Upper lobe of left lung (tissue), 6 donors: ENCODE measurements around the gene RBKS. TPM values are rescaled to one million over a fixed set of nuclear protein-coding genes. Genes with fewer than 3 reads are reported as not detected.
A peak's percentile ranks its signal among the peaks of the same experiment; 100 is the strongest.

Experiments used
- ATAC-seq, 2 donors: fragments of 200-7000 bp; cut with Tn5 transposase; one replicate each; pipeline ENCODE4 v1.9.1; 2022; ENCODE audit warnings: mild to moderate bottlenecking in 2 of 2, moderate library complexity in 2 of 2; ENCODE audit not compliant: low FRiP score in 2 of 2
- DNase-seq, 2 donors: peaks; one replicate each; pipeline ENCODE4 v3.0.0-alpha.2; 2019 to 2020
- H3K27ac ChIP-seq, 4 donors: fragments of 200-600 bp; sonication (generic); one replicate each; pipeline ENCODE4 v1.5.1; 2016 to 2019
- H3K27me3 ChIP-seq, 4 donors: fragments of 200-600 bp; sonication (generic); one replicate each; pipeline ENCODE4 v1.5.1; 2017 to 2019
- H3K36me3 ChIP-seq, 4 donors: fragments of 200-600 bp; sonication (generic); one replicate each; pipeline ENCODE4 v1.5.1; 2016 to 2019
- H3K4me1 ChIP-seq, 4 donors: fragments of 200-600 bp; sonication (generic); one replicate each; pipeline ENCODE4 v1.5.1; 2018 to 2019
- H3K4me3 ChIP-seq, 4 donors: fragments of 200-600 bp; sonication (generic); one replicate each; pipeline ENCODE4 v1.5.1; 2017 to 2019; ENCODE audit warnings: mild to moderate bottlenecking in 2 of 4, moderate library complexity in 1 of 4
- H3K9me3 ChIP-seq, 4 donors: fragments of 200-600 bp; sonication (generic); one replicate each; pipeline ENCODE4 v1.5.1; 2018 to 2019
- EP300 ChIP-seq, 4 donors: sonication (generic); formaldehyde crosslinking; IDR thresholded peaks; one replicate each; pipeline ENCODE4 v1.5.1; 2017; ENCODE audit warnings: antibody characterized with exemption in 4 of 4, control low read depth in 2 of 4
- POLR2A ChIP-seq, 4 donors: fragments of 450-650 bp; IDR thresholded peaks; one replicate each; pipeline ENCODE4 v1.5.1; 2016 to 2017; ENCODE audit warnings: antibody characterized with exemption in 4 of 4, mild to moderate bottlenecking in 2 of 4
- POLR2AphosphoS5 ChIP-seq, 2 donors: sonication (generic); formaldehyde crosslinking; IDR thresholded peaks; one replicate each; pipeline ENCODE4 v1.5.1; 2017; ENCODE audit warnings: antibody characterized with exemption in 2 of 2
- WGBS, 2 donors: methylation state at CpG; one replicate each; pipeline ENCODE4 v1.1.5; 2017 to 2018; 5-methylcytosine and 5-hydroxymethylcytosine counted together
- total RNA-seq, 6 donors: library from RNA; depleted of rRNA in 4 of 6; stranded (reverse); fragments of >200 nt in 4 of 6; gene quantifications; one replicate each; pipeline versions ENCODE4 v1.1.0 to v1.2.1, GENCODE V29; 2016 to 2021
- TF ChIP-seq, protein P1 (sequence below), 6 experiments: fragments of 450-650 bp in 4 of 6; fragments of 200-600 bp in 2 of 6; sonication (generic) in 2 of 6; IDR thresholded peaks; one replicate each; pipeline ENCODE4 v1.5.1; 2016 to 2019; ENCODE audit warnings: antibody characterized with exemption in 6 of 6
- donor health status: DM: no; HTN: no; CAD: no; lungs with moderate emphysema.
- donor health status: DM: no; HTN: yes; CAD: no; lungs with severe emphysema.

The RBKS gene
- total RNA-seq, 6 donors from 2014 or later, result 2.9 to 5.4 (median 3.2) TPM

- H3K36me3 ChIP-seq, result no peaks in the 10 kb centered on the region
- H3K27ac ChIP-seq, result no peak overlapping the region
- TF ChIP-seq EP300 (IDR thresholded peaks at IDR 0.05), result no peak
- H3K9me3 ChIP-seq, result no peaks in the 10 kb centered on the region
- H3K27me3 ChIP-seq, result no peaks in the 10 kb centered on the region
- peaks cover 0 to 5% (median 2%) of the 10 kb centered on the region in 4 donors for H3K4me1 ChIP-seq
- 50 to 70% methylated on average over 1 of the region's 1 CpG for WGBS, 2 donors
- no peak for ATAC-seq
- H3K4me3 ChIP-seq, result no peak overlapping the region
- DNase-seq, result no peak
Observed at GRCh38 chr2:27833931-27834330, 56.3 kb downstream of the RBKS start.

GRCh38 chr2:27832396-27832795, 57.8 kb downstream of the RBKS start:
- Histone ChIP-seq H3K27me3 (no peaks in the 10 kb centered on the region), H3K27ac (no peak overlapping the region), H3K4me1 (peaks cover 0 to 5% (median 2%) of the 10 kb centered on the region in 4 donors), H3K4me3 (no peak overlapping the region), H3K36me3 (no peaks in the 10 kb centered on the region), H3K9me3 (no peaks in the 10 kb centered on the region)
- WGBS, 2 donors, result 64 to 81% methylated on average over 2 of the region's 2 CpGs
- TF ChIP-seq POLR2A (IDR thresholded peaks at IDR 0.05) (no peak), POLR2AphosphoS5 (IDR thresholded peaks at IDR 0.05) (no peak), EP300 (IDR thresholded peaks at IDR 0.05) (no peak)
- TF ChIP-seq, protein P1, sequence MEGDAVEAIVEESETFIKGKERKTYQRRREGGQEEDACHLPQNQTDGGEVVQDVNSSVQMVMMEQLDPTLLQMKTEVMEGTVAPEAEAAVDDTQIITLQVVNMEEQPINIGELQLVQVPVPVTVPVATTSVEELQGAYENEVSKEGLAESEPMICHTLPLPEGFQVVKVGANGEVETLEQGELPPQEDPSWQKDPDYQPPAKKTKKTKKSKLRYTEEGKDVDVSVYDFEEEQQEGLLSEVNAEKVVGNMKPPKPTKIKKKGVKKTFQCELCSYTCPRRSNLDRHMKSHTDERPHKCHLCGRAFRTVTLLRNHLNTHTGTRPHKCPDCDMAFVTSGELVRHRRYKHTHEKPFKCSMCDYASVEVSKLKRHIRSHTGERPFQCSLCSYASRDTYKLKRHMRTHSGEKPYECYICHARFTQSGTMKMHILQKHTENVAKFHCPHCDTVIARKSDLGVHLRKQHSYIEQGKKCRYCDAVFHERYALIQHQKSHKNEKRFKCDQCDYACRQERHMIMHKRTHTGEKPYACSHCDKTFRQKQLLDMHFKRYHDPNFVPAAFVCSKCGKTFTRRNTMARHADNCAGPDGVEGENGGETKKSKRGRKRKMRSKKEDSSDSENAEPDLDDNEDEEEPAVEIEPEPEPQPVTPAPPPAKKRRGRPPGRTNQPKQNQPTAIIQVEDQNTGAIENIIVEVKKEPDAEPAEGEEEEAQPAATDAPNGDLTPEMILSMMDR (IDR thresholded peaks at IDR 0.05), result no peak
- ATAC-seq (peak in 1 of 2 donors; percentile 83), DNase-seq (no peak)

DNA sequence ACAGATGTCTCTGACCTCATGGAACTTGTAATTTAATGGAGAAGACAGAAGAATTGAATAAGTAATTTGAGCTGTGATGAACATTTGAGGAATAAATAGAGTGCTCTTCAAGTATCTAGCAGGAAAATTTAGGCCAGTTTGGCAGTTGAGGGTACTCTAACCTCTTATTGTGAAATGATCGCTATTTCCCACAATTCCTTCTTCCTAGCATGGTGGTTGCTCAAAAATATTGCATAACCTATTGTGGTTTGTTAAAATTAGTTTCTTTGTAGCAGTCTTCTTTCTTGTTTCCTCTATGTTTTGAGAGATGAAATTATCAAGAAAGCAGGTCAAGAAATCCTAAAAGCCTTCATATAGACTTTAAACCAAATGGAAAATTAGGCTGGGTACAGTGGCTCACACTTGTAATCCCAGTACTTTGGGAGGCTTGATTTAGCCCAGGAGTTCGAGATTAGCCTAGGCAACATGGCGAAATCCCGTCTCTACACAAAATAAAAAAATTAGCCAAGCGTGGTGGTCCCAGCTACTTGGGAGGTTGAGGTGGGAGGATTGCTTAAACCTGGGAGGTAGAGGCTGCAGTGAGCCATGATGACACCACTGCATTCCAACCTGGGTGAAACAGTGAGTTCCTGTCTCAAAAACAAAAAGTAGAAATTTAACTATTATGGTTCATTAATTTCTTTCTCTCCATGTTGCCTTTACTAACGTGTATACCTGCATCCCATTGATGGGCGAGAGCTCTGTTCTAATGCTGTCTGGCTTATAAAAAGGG, 58.7 kb downstream of the RBKS start:
- peak in 1 of 2 donors; percentile 65 for ATAC-seq
- H3K9me3 ChIP-seq, result no peaks in the 10 kb centered on the region
- no peak overlapping the region for H3K4me3 ChIP-seq
- WGBS, 2 donors, result 79 to 84% methylated on average over 7 of the region's 7 CpGs
- H3K27me3 ChIP-seq, result no peaks in the 10 kb centered on the region
- TF ChIP-seq, protein P1 (IDR thresholded peaks at IDR 0.05), result no peak
- TF ChIP-seq POLR2A (IDR thresholded peaks at IDR 0.05) (no peak), EP300 (IDR thresholded peaks at IDR 0.05) (peak in 1 of 4 donors; percentile 91)
- no peak for DNase-seq
- peaks cover 0 to 5% (median 2%) of the 10 kb centered on the region in 4 donors for H3K4me1 ChIP-seq
- peak overlapping the region in 2 of 4 donors; percentile 44 to 69 for H3K27ac ChIP-seq
- no peaks in the 10 kb centered on the region for H3K36me3 ChIP-seq

- Histone ChIP-seq H3K27ac (peak overlapping the region in 2 of 4 donors; percentile 44 to 69), H3K4me1 (peaks cover 0 to 5% (median 2%) of the 10 kb centered on the region in 4 donors), H3K27me3 (no peaks in the 10 kb centered on the region), H3K36me3 (no peaks in the 10 kb centered on the region), H3K9me3 (no peaks in the 10 kb centered on the region), H3K4me3 (no peak overlapping the region)
- WGBS, 2 donors, result 73 to 87% methylated on average over 4 of the region's 4 CpGs
- no peak for ATAC-seq
- TF ChIP-seq POLR2AphosphoS5 (IDR thresholded peaks at IDR 0.05) (no peak), EP300 (IDR thresholded peaks at IDR 0.05) (no peak), POLR2A (IDR thresholded peaks at IDR 0.05) (no peak)
- TF ChIP-seq, protein P1 (IDR thresholded peaks at IDR 0.05), result no peak
- DNase-seq, result no peak
Observed at GRCh38 chr2:27830656-27831055, 59.5 kb downstream of the RBKS start.

GRCh38 chr2:27829791-27830190, 60.4 kb downstream of the RBKS start:
- H3K27ac ChIP-seq, result no peak overlapping the region
- H3K4me1 ChIP-seq, result peaks cover 0 to 5% (median 2%) of the 10 kb centered on the region in 4 donors
- WGBS, 2 donors, result 80 to 100% methylated on average over 1 to 3 of the region's 3 CpGs
- H3K4me3 ChIP-seq, result no peak overlapping the region
- no peak for DNase-seq
- peaks cover 0 to 1% (median 0%) of the 10 kb centered on the region in 4 donors for H3K9me3 ChIP-seq
- ATAC-seq, result no peak
- no peaks in the 10 kb centered on the region for H3K36me3 ChIP-seq
- TF ChIP-seq EP300 (IDR thresholded peaks at IDR 0.05) (no peak), POLR2A (IDR thresholded peaks at IDR 0.05) (no peak), POLR2AphosphoS5 (IDR thresholded peaks at IDR 0.05) (no peak)
- TF ChIP-seq, protein P1 (IDR thresholded peaks at IDR 0.05), result no peak
- no peaks in the 10 kb centered on the region for H3K27me3 ChIP-seq
